ENCODE results near the gene ELAVL1.
A peak's percentile ranks its signal among the peaks of the same experiment; 100 is the strongest.

Gene ELAVL1

GRCh38 chr19:8021374-8021773, 15.9 kb upstream of the ELAVL1 start:
- no peak for DNase-seq (ENCODE audit: low read depth)

GRCh38 chr19:8020681-8021080, 15.2 kb upstream of the ELAVL1 start:
- DNase-seq (ENCODE audit: low read depth) = no peak

GRCh38 chr19:8017808-8018207, 12.4 kb upstream of the ELAVL1 start:
- no peak for DNase-seq (ENCODE audit: low read depth)

- no peak for DNase-seq (ENCODE audit: low read depth)
These were observed 523 bp downstream of the ELAVL1 start for GRCh38 chr19:8004723-8005513.

GRCh38 chr19:8004001-8004400, 1.4 kb downstream of the ELAVL1 start:
- DNase-seq (ENCODE audit: low read depth) = no peak

- DNase-seq (ENCODE audit: low read depth) = peak; percentile 51
These were observed 3.2 kb downstream of the ELAVL1 start for GRCh38 chr19:8001995-8002849.

- no peak for DNase-seq (ENCODE audit: low read depth)
These were observed 3.8 kb downstream of the ELAVL1 start for GRCh38 chr19:8001651-8001994.

GRCh38 chr19:8000298-8001038, 5.0 kb downstream of the ELAVL1 start:
- DNase-seq (ENCODE audit: low read depth) = no peak

GRCh38 chr19:7999376-7999775, 6.1 kb downstream of the ELAVL1 start:
- DNase-seq (ENCODE audit: low read depth) = no peak

- no peak for DNase-seq (ENCODE audit: low read depth)
These were observed 7.5 kb downstream of the ELAVL1 start for GRCh38 chr19:7997809-7998480.

GRCh38 chr19:7996883-7997282, 8.6 kb downstream of the ELAVL1 start:
- no peak for DNase-seq (ENCODE audit: low read depth)

GRCh38 chr19:7995810-7996158, 9.7 kb downstream of the ELAVL1 start:
- DNase-seq (ENCODE audit: low read depth) = no peak

- DNase-seq (ENCODE audit: low read depth) = no peak
These were observed 10.3 kb downstream of the ELAVL1 start for GRCh38 chr19:7994928-7995809.

GRCh38 chr19:7994114-7994513, 11.3 kb downstream of the ELAVL1 start:
- DNase-seq (ENCODE audit: low read depth) = no peak

GRCh38 chr19:7993560-7993959, 11.9 kb downstream of the ELAVL1 start:
- no peak for DNase-seq (ENCODE audit: low read depth)

GRCh38 chr19:7992575-7992974, 12.9 kb downstream of the ELAVL1 start:
- no peak for DNase-seq (ENCODE audit: low read depth)

GRCh38 chr19:7989071-7989575, 16.3 kb downstream of the ELAVL1 start:
- DNase-seq (ENCODE audit: low read depth) = no peak

GRCh38 chr19:7988307-7988706, 17.1 kb downstream of the ELAVL1 start:
- no peak for DNase-seq (ENCODE audit: low read depth)

GRCh38 chr19:7987114-7987768, 18.2 kb downstream of the ELAVL1 start:
- no peak for DNase-seq (ENCODE audit: low read depth)

- no peak for DNase-seq (ENCODE audit: low read depth)
These were observed 18.9 kb downstream of the ELAVL1 start for GRCh38 chr19:7986321-7987113.
